ENCODE data around the gene MT4. TPM values are rescaled to one million over a fixed set of nuclear protein-coding genes. Genes with fewer than 3 reads are reported as not detected.

MT4 gene
- polyA plus RNA-seq, 1 experiment: not detected

DNA sequence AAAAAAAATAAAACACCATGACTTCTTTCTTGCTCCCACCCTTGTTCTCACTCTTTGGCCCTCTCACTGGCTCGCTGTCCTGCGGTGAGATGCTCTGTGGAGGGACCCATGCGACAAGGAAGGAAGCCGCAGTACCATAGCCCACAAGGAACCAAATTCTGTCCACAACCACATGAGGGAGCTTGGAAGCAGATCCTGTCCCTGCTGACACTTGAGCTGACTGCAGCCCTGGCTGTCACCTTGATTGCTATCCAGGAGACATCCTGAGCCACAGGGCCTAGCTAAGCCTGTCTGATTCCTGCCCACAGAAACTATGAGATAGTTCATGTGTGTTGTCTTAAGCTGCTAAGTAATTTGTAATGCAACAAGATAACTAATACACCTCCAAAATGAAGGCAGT, 38.7 kb downstream of the MT4 start:
- CTCF ChIA-PET: interaction anchor here (0.5 to 7.8 kb wide), 14 partner anchors 12 to 186 kb away, joined by 3 to 100 read pairs (median 4); no protein-coding TSS in a partner anchor
- POLR2A ChIA-PET: interaction anchor here (0.6 kb wide), 1 partner anchor 14 kb away, joined by 3 read pairs; no protein-coding TSS in a partner anchor
- TF ChIP-seq, protein P1, sequence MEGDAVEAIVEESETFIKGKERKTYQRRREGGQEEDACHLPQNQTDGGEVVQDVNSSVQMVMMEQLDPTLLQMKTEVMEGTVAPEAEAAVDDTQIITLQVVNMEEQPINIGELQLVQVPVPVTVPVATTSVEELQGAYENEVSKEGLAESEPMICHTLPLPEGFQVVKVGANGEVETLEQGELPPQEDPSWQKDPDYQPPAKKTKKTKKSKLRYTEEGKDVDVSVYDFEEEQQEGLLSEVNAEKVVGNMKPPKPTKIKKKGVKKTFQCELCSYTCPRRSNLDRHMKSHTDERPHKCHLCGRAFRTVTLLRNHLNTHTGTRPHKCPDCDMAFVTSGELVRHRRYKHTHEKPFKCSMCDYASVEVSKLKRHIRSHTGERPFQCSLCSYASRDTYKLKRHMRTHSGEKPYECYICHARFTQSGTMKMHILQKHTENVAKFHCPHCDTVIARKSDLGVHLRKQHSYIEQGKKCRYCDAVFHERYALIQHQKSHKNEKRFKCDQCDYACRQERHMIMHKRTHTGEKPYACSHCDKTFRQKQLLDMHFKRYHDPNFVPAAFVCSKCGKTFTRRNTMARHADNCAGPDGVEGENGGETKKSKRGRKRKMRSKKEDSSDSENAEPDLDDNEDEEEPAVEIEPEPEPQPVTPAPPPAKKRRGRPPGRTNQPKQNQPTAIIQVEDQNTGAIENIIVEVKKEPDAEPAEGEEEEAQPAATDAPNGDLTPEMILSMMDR (IDR thresholded peaks at IDR 0.05; ENCODE audit: insufficient read depth, low read depth, low read length): peak; percentile 52
- Histone ChIP-seq H3K36me3 (ENCODE audit: control insufficient read depth, insufficient read depth, low read length) (no peaks in the 10 kb centered on the region), H3K27me3 (ENCODE audit: control insufficient read depth, insufficient read depth, low read length) (no peaks in the 10 kb centered on the region; the same call in 1 of the 2 replicates), H3K4me3 (ENCODE audit: low read depth, low read length) (no peak overlapping the region)
- DNase-seq (ENCODE audit: low read depth): no peak

DNA sequence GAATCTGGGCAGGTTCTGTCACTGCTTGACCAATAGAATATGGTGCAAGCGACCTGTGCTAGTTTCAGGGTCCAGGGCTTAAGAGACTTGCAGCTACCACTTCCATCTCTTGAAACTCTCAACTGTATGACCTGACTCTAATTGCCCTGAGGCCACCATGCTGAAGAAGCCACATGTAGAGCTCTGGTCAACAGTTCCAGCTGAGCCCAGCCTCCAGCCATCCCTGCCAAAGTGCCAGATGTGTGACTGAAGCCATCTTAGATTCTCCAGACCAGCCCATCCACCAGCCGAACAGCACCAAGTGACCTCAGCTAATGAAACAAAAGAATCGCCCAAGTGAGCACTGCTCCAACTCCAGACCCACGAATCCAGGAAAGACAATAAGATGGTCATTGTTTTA, 40.1 kb downstream of the MT4 start:
- TF ChIP-seq, protein P1 (IDR thresholded peaks at IDR 0.05; ENCODE audit: insufficient read depth, low read depth, low read length): no peak
- POLR2A ChIA-PET: no interaction called here
- CTCF ChIA-PET: interaction anchor here (1.2 to 7.8 kb wide), 5 partner anchors 20 to 97 kb away, joined by 3 to 100 read pairs (median 20); partner anchors contain the start of gene MT1E
- no peaks in the 10 kb centered on the region; the same call in 1 of the 2 replicates for H3K27me3 ChIP-seq (ENCODE audit: control insufficient read depth, insufficient read depth, low read length)
- no peak for DNase-seq (ENCODE audit: low read depth)
- H3K4me3 ChIP-seq (ENCODE audit: low read depth, low read length): no peak overlapping the region
- no peaks in the 10 kb centered on the region for H3K36me3 ChIP-seq (ENCODE audit: control insufficient read depth, insufficient read depth, low read length)

DNA sequence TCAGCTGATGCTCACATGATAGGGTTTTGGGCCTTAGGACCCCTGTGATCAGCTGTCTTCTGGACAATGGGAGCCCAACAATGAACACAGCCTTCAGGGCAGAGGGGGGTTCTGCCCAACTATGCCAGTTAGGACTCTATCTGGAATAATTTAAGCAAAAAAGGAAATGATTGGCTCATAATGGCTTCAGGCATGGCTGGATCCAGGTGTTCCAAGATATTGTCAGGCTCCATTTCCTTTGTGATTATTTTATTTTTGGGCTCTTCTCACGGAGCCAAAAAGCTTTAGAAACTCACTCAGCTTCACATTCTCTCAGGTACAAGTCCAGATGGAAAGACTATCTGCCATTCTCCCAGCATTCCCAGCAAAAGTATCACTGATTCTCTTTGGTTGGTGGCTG, 40.6 kb downstream of the MT4 start:
- Histone ChIP-seq H3K27me3 (ENCODE audit: control insufficient read depth, insufficient read depth, low read length) (no peaks in the 10 kb centered on the region; the same call in 1 of the 2 replicates), H3K36me3 (ENCODE audit: control insufficient read depth, insufficient read depth, low read length) (no peaks in the 10 kb centered on the region), H3K4me3 (ENCODE audit: low read depth, low read length) (no peak overlapping the region)
- TF ChIP-seq, protein P1 (IDR thresholded peaks at IDR 0.05; ENCODE audit: insufficient read depth, low read depth, low read length): no peak
- DNase-seq (ENCODE audit: low read depth): no peak
- ChIA-PET CTCF (interaction anchor here (1.2 to 7.8 kb wide), 5 partner anchors 20 to 97 kb away, joined by 3 to 100 read pairs (median 20); partner anchors contain the start of gene MT1E), POLR2A (no interaction called here)

DNA sequence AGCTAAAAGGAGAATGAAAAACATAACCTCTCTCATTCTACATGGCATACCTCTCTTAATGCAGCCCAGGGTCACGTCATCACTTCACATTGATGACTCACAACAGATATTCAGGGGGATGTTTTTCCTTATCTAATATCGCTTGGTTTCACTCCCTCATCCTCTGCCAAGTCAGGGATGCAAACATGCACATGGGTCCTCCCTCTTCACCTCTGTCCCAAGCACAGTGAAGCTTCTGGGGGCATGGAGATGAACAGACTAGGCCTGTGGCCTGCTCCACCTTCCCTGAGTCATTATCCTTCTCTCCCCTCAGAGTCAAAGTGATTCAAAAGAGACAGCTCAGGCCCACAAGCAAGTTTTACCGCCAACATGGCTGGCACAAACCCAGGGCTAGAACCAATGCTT, 41.2 kb downstream of the MT4 start:
- no peaks in the 10 kb centered on the region for H3K36me3 ChIP-seq (ENCODE audit: control insufficient read depth, insufficient read depth, low read length)
- CTCF ChIA-PET: interaction anchor here (1.2 to 7.8 kb wide), 7 partner anchors 17 to 96 kb away, joined by 3 to 100 read pairs (median 4); partner anchors contain the start of gene MT1E
- POLR2A ChIA-PET: interaction anchor here (0.9 kb wide), 2 partner anchors 12 to 21 kb away, joined by 3 to 4 read pairs; no protein-coding TSS in a partner anchor
- H3K27me3 ChIP-seq (ENCODE audit: control insufficient read depth, insufficient read depth, low read length): no peaks in the 10 kb centered on the region; the same call in 1 of the 2 replicates
- no peak for DNase-seq (ENCODE audit: low read depth)
- no peak overlapping the region for H3K4me3 ChIP-seq (ENCODE audit: low read depth, low read length)
- TF ChIP-seq, protein P1 (IDR thresholded peaks at IDR 0.05; ENCODE audit: insufficient read depth, low read depth, low read length): no peak

DNA sequence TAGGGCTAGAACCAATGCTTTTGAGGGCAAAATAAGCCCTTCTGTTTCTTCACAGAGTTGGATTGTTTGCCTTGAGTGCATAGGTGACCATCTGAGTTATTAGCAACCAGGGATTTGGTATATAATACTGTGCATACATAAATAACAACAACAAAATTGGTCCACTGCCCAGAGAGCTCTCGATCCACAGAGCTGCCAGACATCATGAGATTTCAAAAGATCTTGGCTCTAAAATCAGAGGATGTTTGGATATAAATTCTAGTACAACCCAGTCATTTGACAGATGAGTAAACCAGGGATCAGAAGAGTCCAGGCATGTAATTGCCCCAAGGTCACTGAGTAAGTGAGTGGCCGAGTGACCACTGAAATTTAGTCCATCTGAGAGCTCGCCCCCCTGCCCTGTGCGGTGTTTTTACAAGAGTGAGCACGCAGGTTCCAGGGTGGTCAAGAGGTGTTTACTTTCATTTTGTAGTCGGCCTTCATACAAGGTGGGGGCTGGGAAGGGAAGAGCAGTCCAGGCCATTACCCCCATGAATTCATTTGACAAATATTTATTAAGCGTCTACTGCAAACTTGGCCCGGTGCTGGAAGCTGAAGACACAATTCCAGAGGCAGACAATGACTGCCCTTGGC, 41.7 kb downstream of the MT4 start:
- peak; percentile 76 for DNase-seq (ENCODE audit: low read depth)
- Histone ChIP-seq H3K27me3 (ENCODE audit: control insufficient read depth, insufficient read depth, low read length) (no peaks in the 10 kb centered on the region), H3K36me3 (ENCODE audit: control insufficient read depth, insufficient read depth, low read length) (no peaks in the 10 kb centered on the region), H3K4me3 (ENCODE audit: low read depth, low read length) (peak overlapping the region; percentile 8)
- ChIA-PET CTCF (interaction anchor here (1.1 to 7.8 kb wide), 6 partner anchors 17 to 96 kb away, joined by 3 to 100 read pairs (median 12); partner anchors contain the start of gene MT1E), POLR2A (interaction anchor here (0.9 to 1.0 kb wide), 3 partner anchors 12 to 21 kb away, joined by 3 to 9 read pairs (median 4); partner anchors contain the start of gene MT1E)
- TF ChIP-seq, protein P1 (IDR thresholded peaks at IDR 0.05; ENCODE audit: insufficient read depth, low read depth, low read length): no peak

All from BJ (cell line).